ENCODE data around the gene NEU1. TPM values are rescaled to one million over a fixed set of nuclear protein-coding genes. Genes with fewer than 3 reads are reported as not detected.

Gene NEU1
- total RNA-seq, 1 donor from 2014 or later: 31.9 TPM

DNA sequence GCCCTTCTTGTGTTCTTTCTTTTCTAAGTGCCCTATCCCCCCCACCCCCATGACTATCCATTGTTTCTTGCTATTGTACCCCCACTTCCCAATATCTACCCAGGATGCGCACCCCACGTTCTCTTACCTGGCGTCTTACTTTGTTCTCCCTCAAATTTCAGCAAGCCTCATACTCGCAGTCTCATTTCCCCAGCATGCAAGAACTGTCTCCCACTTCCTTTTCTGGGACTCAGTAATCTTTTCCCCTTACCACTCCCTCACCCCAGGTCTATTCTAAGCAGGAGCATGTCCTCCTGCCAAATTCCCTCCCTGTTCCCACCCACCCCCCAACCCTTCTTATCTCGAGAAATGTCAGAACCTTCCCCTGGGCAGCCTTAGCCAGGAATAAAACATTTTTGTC is 36.6 kb upstream of the NEU1 start:
- Mint-ChIP-seq H3K9me3 (ENCODE audit: unreplicated experiment) (no peaks in the 10 kb centered on the region), H3K4me1 (ENCODE audit: unreplicated experiment) (peaks cover 15% of the 10 kb centered on the region), H3K27ac (ENCODE audit: unreplicated experiment) (no peak overlapping the region)

GRCh38 chr6:31898383-31899011 is 35.9 kb upstream of the NEU1 start:
- peaks cover 5% of the 10 kb centered on the region for H3K36me3 Mint-ChIP-seq (ENCODE audit: low read depth, unreplicated experiment)
- H3K9me3 Mint-ChIP-seq (ENCODE audit: unreplicated experiment): no peaks in the 10 kb centered on the region
- peak overlapping the region; percentile 96 for H3K4me3 Mint-ChIP-seq (ENCODE audit: unreplicated experiment)
- DNase-seq (ENCODE audit: low spot score): no peak
- H3K4me1 Mint-ChIP-seq (ENCODE audit: unreplicated experiment): peaks cover 15% of the 10 kb centered on the region
- TF ChIP-seq, protein P1, sequence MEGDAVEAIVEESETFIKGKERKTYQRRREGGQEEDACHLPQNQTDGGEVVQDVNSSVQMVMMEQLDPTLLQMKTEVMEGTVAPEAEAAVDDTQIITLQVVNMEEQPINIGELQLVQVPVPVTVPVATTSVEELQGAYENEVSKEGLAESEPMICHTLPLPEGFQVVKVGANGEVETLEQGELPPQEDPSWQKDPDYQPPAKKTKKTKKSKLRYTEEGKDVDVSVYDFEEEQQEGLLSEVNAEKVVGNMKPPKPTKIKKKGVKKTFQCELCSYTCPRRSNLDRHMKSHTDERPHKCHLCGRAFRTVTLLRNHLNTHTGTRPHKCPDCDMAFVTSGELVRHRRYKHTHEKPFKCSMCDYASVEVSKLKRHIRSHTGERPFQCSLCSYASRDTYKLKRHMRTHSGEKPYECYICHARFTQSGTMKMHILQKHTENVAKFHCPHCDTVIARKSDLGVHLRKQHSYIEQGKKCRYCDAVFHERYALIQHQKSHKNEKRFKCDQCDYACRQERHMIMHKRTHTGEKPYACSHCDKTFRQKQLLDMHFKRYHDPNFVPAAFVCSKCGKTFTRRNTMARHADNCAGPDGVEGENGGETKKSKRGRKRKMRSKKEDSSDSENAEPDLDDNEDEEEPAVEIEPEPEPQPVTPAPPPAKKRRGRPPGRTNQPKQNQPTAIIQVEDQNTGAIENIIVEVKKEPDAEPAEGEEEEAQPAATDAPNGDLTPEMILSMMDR (IDR thresholded peaks at IDR 0.05; ENCODE audit: unreplicated experiment): no peak
- H3K27me3 Mint-ChIP-seq (ENCODE audit: unreplicated experiment): peaks cover 8% of the 10 kb centered on the region
- H3K27ac Mint-ChIP-seq (ENCODE audit: unreplicated experiment): no peak overlapping the region

More for the DNA sequence above, 36.6 kb upstream of the NEU1 start:
- H3K4me3 Mint-ChIP-seq (ENCODE audit: unreplicated experiment): peak overlapping the region; percentile 74
- TF ChIP-seq, protein P1 (IDR thresholded peaks at IDR 0.05; ENCODE audit: unreplicated experiment): no peak
- H3K36me3 Mint-ChIP-seq (ENCODE audit: low read depth, unreplicated experiment): peaks cover 4% of the 10 kb centered on the region
- peaks cover 8% of the 10 kb centered on the region for H3K27me3 Mint-ChIP-seq (ENCODE audit: unreplicated experiment)
- no peak for DNase-seq (ENCODE audit: low spot score)

DNA sequence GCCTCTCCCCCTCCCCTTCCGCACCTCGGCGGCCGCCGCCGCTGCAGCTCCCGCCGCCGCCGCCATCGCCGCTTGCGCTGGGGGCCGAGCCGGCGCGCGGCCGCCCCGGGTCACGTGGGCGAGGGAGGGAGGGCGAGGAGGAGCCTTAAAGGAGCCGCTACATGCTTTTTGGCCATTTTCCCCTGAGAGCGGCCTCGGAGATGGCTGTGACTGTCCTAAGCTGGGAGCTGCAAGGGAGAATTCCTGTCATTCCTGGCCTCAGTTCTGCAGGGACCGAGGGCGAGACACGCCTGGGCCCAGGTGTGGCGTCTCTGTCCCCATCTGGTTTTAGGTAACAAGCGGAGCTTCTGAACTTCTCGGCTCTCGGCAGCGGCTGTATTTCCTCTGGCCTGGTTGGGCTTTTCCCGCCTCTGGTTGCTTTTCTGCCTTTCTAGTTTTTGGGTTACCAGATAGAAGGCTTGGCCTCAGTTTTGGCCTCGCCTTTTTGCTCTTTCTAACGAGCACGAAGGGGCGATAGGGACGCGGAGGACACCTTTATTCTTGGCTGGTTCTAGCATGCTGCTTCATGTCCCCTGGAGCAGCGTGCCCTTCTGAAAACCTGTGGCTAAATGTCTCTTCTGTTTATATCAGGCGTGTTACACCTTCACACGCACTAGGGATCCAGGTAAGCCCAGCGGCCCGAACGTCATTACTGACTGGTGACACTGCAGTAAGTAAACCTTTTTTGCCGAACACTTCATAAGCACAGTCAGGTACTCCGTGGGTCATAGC is 35.2 kb upstream of the NEU1 start, which contains the start of gene EHMT2:
TSS of gene EHMT2 (minus strand) at position 87 of the 771 bp plus-strand sequence. CDS start at position 66, 21 bp downstream.
- DNase-seq (ENCODE audit: low spot score): peak; percentile 80
- Mint-ChIP-seq H3K27ac (ENCODE audit: unreplicated experiment) (peak within 1 kb of the TSS; percentile 27), H3K4me3 (ENCODE audit: unreplicated experiment) (peak within 1 kb of the TSS; percentile 96), H3K36me3 (ENCODE audit: low read depth, unreplicated experiment) (peaks cover 8% of the 10 kb centered on the region), H3K27me3 (ENCODE audit: unreplicated experiment) (peaks cover 5% of the 10 kb centered on the region), H3K9me3 (ENCODE audit: unreplicated experiment) (no peaks in the 10 kb centered on the region), H3K4me1 (ENCODE audit: unreplicated experiment) (peaks cover 12% of the 10 kb centered on the region)
- TF ChIP-seq, protein P1 (IDR thresholded peaks at IDR 0.05; ENCODE audit: unreplicated experiment): no peak

- H3K27me3 Mint-ChIP-seq (ENCODE audit: unreplicated experiment): peaks cover 2% of the 10 kb centered on the region
- no peaks in the 10 kb centered on the region for H3K9me3 Mint-ChIP-seq (ENCODE audit: unreplicated experiment)
- H3K4me3 Mint-ChIP-seq (ENCODE audit: unreplicated experiment): peak overlapping the region; percentile 88
- TF ChIP-seq, protein P1 (IDR thresholded peaks at IDR 0.05; ENCODE audit: unreplicated experiment): no peak
- peaks cover 8% of the 10 kb centered on the region for H3K36me3 Mint-ChIP-seq (ENCODE audit: low read depth, unreplicated experiment)
- DNase-seq (ENCODE audit: low spot score): no peak
- H3K27ac Mint-ChIP-seq (ENCODE audit: unreplicated experiment): no peak overlapping the region
- peaks cover 8% of the 10 kb centered on the region for H3K4me1 Mint-ChIP-seq (ENCODE audit: unreplicated experiment)
Observed at GRCh38 chr6:31896856-31897611, 34.4 kb upstream of the NEU1 start.

Measured in endothelial cell (in vitro differentiated cells).